HCT116 (cell line): ENCODE measurements around the gene DPP6. TPM values are rescaled to one million over a fixed set of nuclear protein-coding genes. Genes with fewer than 3 reads are reported as not detected.

ENCODE experiments used
- ATAC-seq: fragments of 200-7000 bp; cut with Tn5 transposase; 2 replicates; pipeline ENCODE4 v1.9.1; 2020; ENCODE audit warnings: mild to moderate bottlenecking, moderate library complexity
- BruUV-seq: library from RNA; stranded (reverse); fragments of 400-500 nt; replicated peaks from 2 replicates; lab custom pipeline; 2021; lab: Mats Ljungman, UMichigan
- CTCF ChIA-PET: fragments of 300-600 bp; sonication (Branson Sonifier 250); formaldehyde crosslinking; loops from one replicate; lab custom pipeline; 2021; ENCODE audit warnings: antibody characterized with exemption; lab: Charles Lee
- POLR2A ChIA-PET: fragments of 300-600, 350-600 bp; sonication (Branson Sonifier 250); formaldehyde crosslinking; loops from one replicate; lab custom pipeline; 2021; ENCODE audit warnings: antibody characterized with exemption; lab: Charles Lee
- RAD21 ChIA-PET, 2 experiments: fragments of 300-600 bp; sonication (Branson Sonifier 250); formaldehyde crosslinking; loops; one replicate each; lab custom pipeline; 2023; ENCODE audit warnings: low total read pairs in 2 of 2; ENCODE audit not compliant: uncharacterized antibody in 2 of 2, unreplicated experiment in 2 of 2, low non-redundant PET in 1 of 2; lab: Charles Lee
- DNase-seq: peaks from one replicate; pipeline ENCODE4 v3.0.0-alpha.2; 2010; ENCODE audit warnings: low read depth, low spot score
- H2AFZ ChIP-seq: fragments of 200-600 bp; shearing (Covaris generic), sonication (generic); 2 replicates; pipeline ENCODE4 v1.6.1; 2017; ENCODE audit warnings: low read depth, mixed run types, mixed read lengths, antibody characterized with exemption, low read length; ENCODE audit not compliant: poor library complexity, severe bottlenecking
- H3K27ac ChIP-seq: 2 replicates; pipeline ENCODE4 v1.5.1; 2012; ENCODE audit warnings: low read depth, low read length
- H3K27me3 ChIP-seq: fragments of 200-600 bp; sonication (generic); 2 replicates; pipeline ENCODE4 v1.6.1; 2016; ENCODE audit warnings: mixed run types, low read length, mixed read lengths; ENCODE audit not compliant: insufficient read depth
- H3K36me3 ChIP-seq, 2 experiments: fragments of 200-500 bp in 1 of 2; fragments of 200-600 bp in 1 of 2; sonication (Bioruptor generic) in 1 of 2; sonication (generic) in 1 of 2; 2 replicates each; pipeline versions ENCODE4 v1.5.1 to v1.6.1; 2014 to 2016; ENCODE audit warnings: low read length in 2 of 2, inconsistent platforms in 1 of 2, mixed read lengths in 1 of 2, mixed run types in 1 of 2; ENCODE audit not compliant: insufficient read depth in 2 of 2, control insufficient read depth in 1 of 2
- H3K4me1 ChIP-seq, 2 experiments: fragments of 200-600 bp in 1 of 2; sonication (generic) in 1 of 2; 2 replicates each; pipeline versions ENCODE4 v1.5.1 to v1.6.1; 2012 to 2017; ENCODE audit warnings: low read length in 2 of 2, inconsistent platforms in 1 of 2, mild to moderate bottlenecking in 1 of 2, mixed read lengths in 1 of 2, mixed run types in 1 of 2, moderate library complexity in 1 of 2; ENCODE audit not compliant: insufficient read depth in 2 of 2, control insufficient read depth in 1 of 2
- H3K4me2 ChIP-seq: fragments of 200-600 bp; sonication (generic); 2 replicates; pipeline ENCODE4 v1.6.1; 2017; ENCODE audit warnings: mixed run types, low read length, mixed read lengths
- H3K4me3 ChIP-seq, 2 experiments: fragments of 200-600 bp in 1 of 2; sonication (generic) in 1 of 2; replicated peaks in 1 of 2; 2 replicates each; pipeline ENCODE4 v1.5.1; 2011 to 2016; ENCODE audit warnings: low read length in 2 of 2, control low read depth in 1 of 2, low read depth in 1 of 2, mild to moderate bottlenecking in 1 of 2, mixed read lengths in 1 of 2, mixed run types in 1 of 2
- H3K79me2 ChIP-seq: fragments of 200-600 bp; sonication (generic); 2 replicates; pipeline ENCODE4 v1.6.1; 2017; ENCODE audit warnings: mild to moderate bottlenecking, mixed run types, low read length, moderate library complexity, mixed read lengths; ENCODE audit not compliant: insufficient read depth
- H3K9ac ChIP-seq: fragments of 200-600 bp; sonication (generic); 2 replicates; pipeline ENCODE4 v1.6.1; 2016; ENCODE audit warnings: low read length, mixed read lengths
- H3K9me2 ChIP-seq: fragments of 200-600 bp; sonication (generic), shearing (Covaris generic); 2 replicates; pipeline ENCODE4 v1.6.1; 2017; ENCODE audit warnings: mixed run types, mild to moderate bottlenecking, moderate library complexity; ENCODE audit not compliant: insufficient read depth
- H3K9me3 ChIP-seq, 2 experiments: fragments of 200-500 bp in 1 of 2; fragments of 200-600 bp in 1 of 2; sonication (Bioruptor generic) in 1 of 2; sonication (generic) in 1 of 2; 2 replicates each; pipeline ENCODE4 v1.6.1; 2014 to 2017; ENCODE audit warnings: low read length in 2 of 2, mixed read lengths in 2 of 2, inconsistent platforms in 1 of 2, low read depth in 1 of 2, mild to moderate bottlenecking in 1 of 2, mixed run types in 1 of 2, moderate library complexity in 1 of 2; ENCODE audit not compliant: control insufficient read depth in 1 of 2, insufficient read depth in 1 of 2
- H4K20me1 ChIP-seq: fragments of 200-600 bp; sonication (generic), shearing (Covaris generic); 2 replicates; pipeline ENCODE4 v1.6.1; 2017; ENCODE audit warnings: mixed run types, mild to moderate bottlenecking, moderate library complexity; ENCODE audit not compliant: insufficient read depth
- CBX3 ChIP-seq: IDR thresholded peaks from 2 replicates; pipeline ENCODE4 v1.6.1; 2012; ENCODE audit warnings: low read depth
- CEBPB ChIP-seq: IDR thresholded peaks from 2 replicates; pipeline ENCODE4 v1.6.1; 2012; ENCODE audit warnings: low read depth
- EGR1 ChIP-seq: IDR thresholded peaks from 2 replicates; pipeline ENCODE4 v1.6.1; 2012; ENCODE audit warnings: low read depth
- ELF1 ChIP-seq: IDR thresholded peaks from 2 replicates; pipeline ENCODE4 v1.6.1; 2012; ENCODE audit warnings: low read depth, borderline replicate concordance
- EZH2 ChIP-seq: fragments of 200-600 bp; sonication (generic); IDR thresholded peaks from 2 replicates; pipeline ENCODE4 v1.6.1; 2017; ENCODE audit warnings: antibody characterized with exemption, mixed run types
- EZH2phosphoT487 ChIP-seq: fragments of 200-600 bp; IDR thresholded peaks from 2 replicates; pipeline ENCODE4 v1.6.1; 2018; ENCODE audit warnings: antibody characterized with exemption, borderline replicate concordance
- FOSL1 ChIP-seq: IDR thresholded peaks from 2 replicates; pipeline ENCODE4 v1.6.1; 2012; ENCODE audit warnings: low read depth
- JUND ChIP-seq: IDR thresholded peaks from 2 replicates; pipeline ENCODE4 v1.6.1; 2012
- POLR2A ChIP-seq: IDR thresholded peaks from 2 replicates; pipeline ENCODE4 v1.7.0; 2011; ENCODE audit warnings: borderline replicate concordance; ENCODE audit not compliant: insufficient read depth, insufficient read length; ENCODE audit errors: extremely low read depth
- POLR2AphosphoS5 ChIP-seq: IDR thresholded peaks from 2 replicates; pipeline ENCODE4 v1.6.1; 2011; ENCODE audit warnings: mild to moderate bottlenecking, low read depth, low read length, moderate library complexity
- SIN3A ChIP-seq: IDR thresholded peaks from 2 replicates; pipeline ENCODE4 v1.6.1; 2012; ENCODE audit warnings: low read depth
- SRF ChIP-seq: IDR thresholded peaks from 2 replicates; pipeline ENCODE4 v1.6.1; 2012; ENCODE audit warnings: low read depth
- TCF7L2 ChIP-seq: IDR thresholded peaks from 2 replicates; pipeline ENCODE4 v1.7.0; 2011; ENCODE audit warnings: borderline replicate concordance, inconsistent platforms; ENCODE audit not compliant: insufficient read depth, insufficient read length; ENCODE audit errors: extremely low read depth
- YY1 ChIP-seq: IDR thresholded peaks from 2 replicates; pipeline ENCODE4 v1.6.1; 2011; ENCODE audit warnings: low read length, low read depth, moderate library complexity, mild to moderate bottlenecking; ENCODE audit not compliant: insufficient replicate concordance; ENCODE audit errors: extremely low read depth
- ZFX ChIP-seq: fragments of 450-650 bp; IDR thresholded peaks from 2 replicates; pipeline ENCODE4 v1.6.1; 2017
- ZNF274 ChIP-seq: fragments of 200-500 bp; sonication (Bioruptor generic); IDR thresholded peaks from 2 replicates; pipeline ENCODE4 v1.6.1; 2014; ENCODE audit warnings: mild to moderate bottlenecking, low read depth, low read length, inconsistent platforms
- intact Hi-C: fragments of 100-400 bp; cut with micrococcal nuclease; formaldehyde crosslinking; loops from 2 replicates; pipeline ENCODE4 v1.10.0; 2022
- total RNA-seq: library from RNA; stranded (reverse); gene quantifications from one replicate; pipeline ENCODE4 v1.2.1, GENCODE V29; 2021; ENCODE audit not compliant: unreplicated experiment
- TF ChIP-seq, protein P1 (sequence below), 3 experiments: fragments of 200-600 bp in 1 of 3; sonication (generic) in 1 of 3; IDR thresholded peaks in 2 of 3; conservative IDR thresholded peaks in 1 of 3; 2 replicates each; pipeline ENCODE4 v1.5.1; 2012 to 2017; ENCODE audit warnings: low read depth in 2 of 3, low read length in 2 of 3, antibody characterized with exemption in 1 of 3, borderline replicate concordance in 1 of 3, control low read depth in 1 of 3, mild to moderate bottlenecking in 1 of 3, mixed read lengths in 1 of 3, mixed run types in 1 of 3, moderate library complexity in 1 of 3; ENCODE audit not compliant: insufficient read depth in 1 of 3
- TF ChIP-seq, protein P2 (sequence below): IDR thresholded peaks from 2 replicates; pipeline ENCODE4 v1.6.1; 2012
- TF ChIP-seq, protein P3 (sequence below): IDR thresholded peaks from 2 replicates; pipeline ENCODE4 v1.6.1; 2011; ENCODE audit warnings: mild to moderate bottlenecking, low read length, moderate library complexity; ENCODE audit not compliant: insufficient replicate concordance; ENCODE audit errors: extremely low read depth

DPP6 gene
- total RNA-seq, 1 experiment from 2014 or later = not detected

DNA sequence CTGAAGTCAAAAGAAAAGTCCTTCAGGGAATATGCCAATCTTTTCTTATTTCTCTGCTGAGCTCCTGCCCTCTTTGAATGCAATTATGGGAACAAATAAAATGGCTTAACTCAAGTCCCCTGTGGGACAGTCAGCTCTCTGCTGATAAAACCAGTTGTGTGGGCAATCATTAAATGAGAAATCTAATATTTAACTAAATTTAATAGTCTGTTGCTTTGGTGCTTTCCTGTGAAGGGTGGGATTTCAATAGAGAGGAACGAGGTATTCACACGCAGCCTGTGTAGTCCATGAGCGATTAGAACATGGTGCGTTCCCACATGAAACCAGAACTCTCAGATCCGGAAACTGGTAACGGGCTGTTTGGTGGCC is 812.3 kb downstream of the DPP6 start (continued):
- TF ChIP-seq, protein P1, sequence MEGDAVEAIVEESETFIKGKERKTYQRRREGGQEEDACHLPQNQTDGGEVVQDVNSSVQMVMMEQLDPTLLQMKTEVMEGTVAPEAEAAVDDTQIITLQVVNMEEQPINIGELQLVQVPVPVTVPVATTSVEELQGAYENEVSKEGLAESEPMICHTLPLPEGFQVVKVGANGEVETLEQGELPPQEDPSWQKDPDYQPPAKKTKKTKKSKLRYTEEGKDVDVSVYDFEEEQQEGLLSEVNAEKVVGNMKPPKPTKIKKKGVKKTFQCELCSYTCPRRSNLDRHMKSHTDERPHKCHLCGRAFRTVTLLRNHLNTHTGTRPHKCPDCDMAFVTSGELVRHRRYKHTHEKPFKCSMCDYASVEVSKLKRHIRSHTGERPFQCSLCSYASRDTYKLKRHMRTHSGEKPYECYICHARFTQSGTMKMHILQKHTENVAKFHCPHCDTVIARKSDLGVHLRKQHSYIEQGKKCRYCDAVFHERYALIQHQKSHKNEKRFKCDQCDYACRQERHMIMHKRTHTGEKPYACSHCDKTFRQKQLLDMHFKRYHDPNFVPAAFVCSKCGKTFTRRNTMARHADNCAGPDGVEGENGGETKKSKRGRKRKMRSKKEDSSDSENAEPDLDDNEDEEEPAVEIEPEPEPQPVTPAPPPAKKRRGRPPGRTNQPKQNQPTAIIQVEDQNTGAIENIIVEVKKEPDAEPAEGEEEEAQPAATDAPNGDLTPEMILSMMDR (IDR thresholded peaks at IDR 0.05 in 2 of 3, conservative IDR thresholded peaks at IDR 0.05 in 1 of 3; ENCODE audit: borderline replicate concordance in 1 of 3, insufficient read depth in 1 of 3, low read depth in 2 of 3, low read length in 2 of 3) = no peak
- no peak for TF ChIP-seq JUND
- TF ChIP-seq CBX3 = no peak
- TF ChIP-seq EGR1 = no peak
- TF ChIP-seq SIN3A = no peak
- TF ChIP-seq SRF = no peak
- no peak for TF ChIP-seq YY1
- TF ChIP-seq ELF1 = no peak
- TF ChIP-seq FOSL1 = no peak
- TF ChIP-seq POLR2A = no peak
- TF ChIP-seq TCF7L2 = no peak
- TF ChIP-seq, all 23 proteins: peak for 0

DNA sequence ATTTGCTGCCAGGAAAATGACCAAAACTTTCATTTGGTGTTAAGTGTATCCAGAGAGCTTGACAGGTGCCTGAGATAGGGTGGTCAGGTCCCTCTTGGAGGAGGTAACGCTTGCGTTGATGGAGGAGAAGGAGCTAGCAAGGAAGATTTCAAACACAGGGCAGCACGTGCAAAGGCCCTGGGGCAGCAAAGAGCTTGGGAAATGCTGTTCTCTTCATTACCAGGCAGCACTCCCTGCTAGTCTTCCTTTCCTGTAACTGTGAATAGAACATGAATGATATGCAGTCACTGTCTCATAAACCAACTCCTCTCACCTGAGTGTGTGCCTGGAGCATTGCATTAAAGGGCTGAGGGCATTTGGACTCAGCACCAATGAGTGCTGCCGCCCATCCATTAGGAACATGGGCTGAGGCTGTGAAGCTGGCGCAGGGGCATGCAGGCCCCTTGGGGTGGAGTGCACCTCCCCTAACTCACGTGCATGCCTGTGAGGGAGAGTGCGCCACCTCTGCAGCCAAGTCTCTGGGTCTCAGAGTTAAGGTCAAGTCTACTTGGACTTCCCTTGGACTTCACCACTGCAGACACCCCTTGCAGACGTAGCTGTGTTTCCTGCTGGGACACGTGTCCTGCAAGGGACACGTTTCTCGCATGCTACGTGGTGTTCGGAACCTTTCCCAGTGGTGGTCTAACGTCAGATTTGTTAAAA is 813.9 kb downstream of the DPP6 start:
- CTCF ChIA-PET = no interaction called here
- Histone ChIP-seq H3K36me3 (no peaks in the 10 kb centered on the region), H3K27me3 (peaks cover 48% of the 10 kb centered on the region)
- TF ChIP-seq POLR2A (no peak), EZH2 (no peak), FOSL1 (no peak), EZH2phosphoT487 (no peak), SRF (no peak), TCF7L2 (no peak), ELF1 (no peak), CEBPB (no peak), CBX3 (no peak), POLR2AphosphoS5 (no peak), ZNF274 (no peak), EGR1 (no peak), ZFX (no peak), JUND (no peak)
- TF ChIP-seq, protein P2, sequence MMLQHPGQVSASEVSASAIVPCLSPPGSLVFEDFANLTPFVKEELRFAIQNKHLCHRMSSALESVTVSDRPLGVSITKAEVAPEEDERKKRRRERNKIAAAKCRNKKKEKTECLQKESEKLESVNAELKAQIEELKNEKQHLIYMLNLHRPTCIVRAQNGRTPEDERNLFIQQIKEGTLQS = no peak
- TF ChIP-seq, protein P3, sequence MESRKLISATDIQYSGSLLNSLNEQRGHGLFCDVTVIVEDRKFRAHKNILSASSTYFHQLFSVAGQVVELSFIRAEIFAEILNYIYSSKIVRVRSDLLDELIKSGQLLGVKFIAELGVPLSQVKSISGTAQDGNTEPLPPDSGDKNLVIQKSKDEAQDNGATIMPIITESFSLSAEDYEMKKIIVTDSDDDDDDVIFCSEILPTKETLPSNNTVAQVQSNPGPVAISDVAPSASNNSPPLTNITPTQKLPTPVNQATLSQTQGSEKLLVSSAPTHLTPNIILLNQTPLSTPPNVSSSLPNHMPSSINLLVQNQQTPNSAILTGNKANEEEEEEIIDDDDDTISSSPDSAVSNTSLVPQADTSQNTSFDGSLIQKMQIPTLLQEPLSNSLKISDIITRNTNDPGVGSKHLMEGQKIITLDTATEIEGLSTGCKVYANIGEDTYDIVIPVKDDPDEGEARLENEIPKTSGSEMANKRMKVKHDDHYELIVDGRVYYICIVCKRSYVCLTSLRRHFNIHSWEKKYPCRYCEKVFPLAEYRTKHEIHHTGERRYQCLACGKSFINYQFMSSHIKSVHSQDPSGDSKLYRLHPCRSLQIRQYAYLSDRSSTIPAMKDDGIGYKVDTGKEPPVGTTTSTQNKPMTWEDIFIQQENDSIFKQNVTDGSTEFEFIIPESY = no peak

More for the DNA sequence above, 813.9 kb downstream of the DPP6 start:
- ATAC-seq (no peak), DNase-seq (no peak)
- no peak overlapping the region for H3K9ac ChIP-seq
- no peaks in the 10 kb centered on the region for H3K9me2 ChIP-seq
- H3K79me2 ChIP-seq = no peaks in the 10 kb centered on the region
- H3K27ac ChIP-seq = no peak overlapping the region
- ChIA-PET RAD21 (no interaction called here), POLR2A (no interaction called here)
- no peak overlapping the region for H3K4me2 ChIP-seq
- no peak overlapping the region for H2AFZ ChIP-seq
- H3K9me3 ChIP-seq = no peaks in the 10 kb centered on the region
- H4K20me1 ChIP-seq = no peaks in the 10 kb centered on the region
- intact Hi-C loops = no loop called here
- no peak overlapping the region for H3K4me3 ChIP-seq
- no TSS peak for BruUV-seq
- H3K4me1 ChIP-seq = no peaks in the 10 kb centered on the region
